GM19025 (cell line): ENCODE measurements around the gene NKIRAS1.
"Not testable (repeated sequence)": the region's sequence is repeated elsewhere in the genome, so short reads cannot be mapped to it uniquely, and the experiment has no call there.

Experiments used
- ATAC-seq: cut with Tn5 transposase; IDR thresholded peaks from one replicate; pipeline ENCODE4 v1.9.1; 2021; ENCODE audit warnings: mild to moderate bottlenecking, low read depth, moderate library complexity; ENCODE audit not compliant: unreplicated experiment

NKIRAS1 gene

DNA sequence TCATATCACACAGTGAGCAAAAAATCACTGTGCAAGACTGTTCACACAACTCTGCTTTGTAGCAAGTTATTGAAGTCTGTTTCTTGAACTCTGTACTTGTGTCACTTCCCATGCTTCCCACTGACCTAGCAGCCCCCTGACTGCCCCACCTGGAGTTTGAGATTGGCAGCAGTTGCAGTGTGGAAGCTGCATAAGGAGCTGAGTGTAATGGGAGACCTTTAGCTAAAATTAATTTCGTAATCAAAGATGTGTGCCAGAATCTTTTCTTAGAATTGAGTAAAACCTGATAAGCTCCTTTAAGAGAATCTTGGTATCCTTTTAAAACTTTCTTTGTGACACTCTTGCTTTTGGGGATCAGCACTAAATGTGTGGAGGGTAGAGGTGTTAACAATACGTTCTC lies 42.8 kb downstream of the NKIRAS1 start:
- ATAC-seq, result no peak

DNA sequence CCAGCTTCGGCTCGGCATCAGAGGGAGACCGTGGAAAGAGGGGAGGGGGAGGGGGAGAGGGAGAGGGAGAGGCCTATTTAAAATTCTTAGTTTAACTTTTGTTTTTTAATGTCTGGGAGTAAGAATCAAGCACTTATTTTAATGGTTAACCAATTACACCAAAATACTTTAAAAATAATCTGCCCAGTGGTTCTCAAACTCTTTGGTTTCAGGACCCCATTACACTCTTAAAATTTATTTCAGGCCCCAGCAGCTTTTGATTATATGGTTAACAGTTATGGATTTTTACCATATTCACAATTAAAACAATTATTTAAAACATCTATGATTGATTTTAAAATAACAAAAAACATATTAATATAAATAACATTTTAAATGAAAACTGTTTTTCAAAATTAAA lies 44.5 kb downstream of the NKIRAS1 start:
- ATAC-seq, result no peak

DNA sequence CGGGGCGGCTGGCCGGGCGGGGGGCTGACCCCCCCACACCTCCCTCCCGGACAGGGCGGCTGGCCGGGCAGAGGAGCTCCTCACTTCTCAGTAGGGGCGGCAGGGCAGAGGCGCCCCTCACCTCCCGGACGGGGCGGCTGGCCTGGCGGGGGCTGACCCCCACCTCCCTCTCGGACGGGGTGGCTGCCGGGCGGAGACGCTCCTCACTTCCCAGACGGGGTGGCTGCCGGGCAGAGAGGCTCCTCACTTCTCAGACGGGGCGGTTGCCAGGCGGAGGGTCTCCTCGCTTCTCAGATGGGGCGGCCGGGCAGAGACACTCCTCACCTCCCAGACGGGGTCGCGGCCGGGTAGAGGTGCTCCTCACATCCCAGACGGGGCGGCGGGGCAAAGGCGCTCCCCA lies 45.4 kb downstream of the NKIRAS1 start:
- ATAC-seq, result not testable (repeated sequence)

DNA sequence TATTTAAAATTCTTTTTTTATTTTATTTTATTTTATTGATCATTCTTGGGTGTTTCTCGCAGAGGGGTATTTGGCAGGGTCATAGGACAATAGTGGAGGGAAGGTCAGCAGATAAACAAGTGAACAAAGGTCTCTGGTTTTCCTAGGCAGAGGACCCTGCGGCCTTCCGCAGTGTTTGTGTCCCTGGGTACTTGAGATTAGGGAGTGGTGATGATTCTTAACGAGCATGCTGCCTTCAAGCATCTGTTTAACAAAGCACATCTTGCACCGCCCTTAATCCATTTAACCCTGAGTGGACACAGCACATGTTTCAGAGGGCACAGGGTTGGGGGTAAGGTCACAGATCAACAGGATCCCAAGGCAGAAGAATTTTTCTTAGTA lies 46.1 kb downstream of the NKIRAS1 start:
- not testable (repeated sequence) for ATAC-seq

DNA sequence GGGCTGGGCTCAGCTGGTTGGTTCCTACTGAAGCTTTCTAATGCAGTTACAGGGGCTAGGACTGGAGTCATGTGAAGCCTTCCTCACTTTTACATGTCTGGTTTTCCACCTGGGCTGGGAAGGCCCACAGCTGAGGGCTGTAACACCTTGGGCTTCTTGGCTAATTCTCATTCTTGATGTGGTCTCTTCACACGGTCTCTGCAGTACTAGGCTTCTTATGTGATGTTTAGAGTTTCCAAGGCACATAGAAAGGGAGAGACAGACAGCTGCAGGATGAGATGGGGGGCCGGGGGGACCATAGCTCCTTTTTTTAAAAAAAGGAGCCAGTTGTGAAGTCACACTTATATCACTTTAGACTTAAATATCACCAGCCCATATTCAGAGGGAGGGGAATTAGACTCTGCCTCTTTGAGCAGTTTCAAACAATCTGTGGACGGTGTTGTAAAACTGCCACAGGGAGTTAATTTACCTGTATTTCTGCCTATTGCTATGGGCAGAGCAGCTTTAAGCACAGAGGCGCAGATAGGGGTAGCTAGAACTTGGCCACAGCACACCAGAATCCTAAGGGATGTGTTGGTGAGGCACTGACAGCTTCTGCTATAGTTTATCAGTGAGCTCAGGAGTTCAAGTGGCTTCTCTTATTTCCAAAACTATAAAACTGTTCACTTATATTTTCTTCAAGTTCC lies 46.7 kb downstream of the NKIRAS1 start:
- no peak for ATAC-seq

DNA sequence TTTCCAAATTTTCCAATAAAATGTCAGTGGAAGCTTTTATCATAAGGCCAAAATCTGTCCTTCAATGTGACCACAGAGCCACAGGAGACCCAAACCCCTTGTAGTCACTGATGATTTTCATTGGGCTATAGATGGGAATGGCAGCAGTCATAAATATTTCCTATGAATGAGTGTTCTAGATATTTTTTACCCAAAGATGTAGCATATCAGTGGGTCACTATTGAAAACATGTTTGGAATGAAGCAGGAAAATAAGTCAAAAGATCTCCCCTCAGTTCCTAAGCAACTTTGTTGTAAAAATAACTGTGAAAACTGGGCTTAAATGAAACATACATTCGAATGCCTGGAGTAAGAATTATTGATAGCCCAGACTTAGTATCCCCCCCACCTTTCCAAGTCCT lies 49.0 kb downstream of the NKIRAS1 start:
- no peak for ATAC-seq

DNA sequence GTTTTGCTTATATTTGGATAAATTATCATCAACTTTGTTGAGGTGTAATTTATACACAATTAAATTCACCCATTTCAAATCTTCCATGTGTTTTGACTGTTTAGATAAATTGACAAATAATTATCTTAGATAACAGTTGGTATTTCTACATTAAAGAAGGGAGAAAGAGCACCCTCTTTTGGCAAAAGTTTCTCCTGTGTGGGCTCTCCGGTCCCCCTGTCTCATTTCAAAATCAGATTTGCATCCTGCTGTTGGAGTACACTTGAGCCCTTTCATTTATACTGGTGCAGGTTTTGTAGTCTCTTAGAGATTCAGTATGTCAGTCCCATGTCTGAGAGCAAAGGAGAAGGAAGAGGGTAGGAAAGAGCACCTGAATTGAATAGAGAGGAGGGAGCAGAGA lies 49.4 kb downstream of the NKIRAS1 start:
- no peak for ATAC-seq

DNA sequence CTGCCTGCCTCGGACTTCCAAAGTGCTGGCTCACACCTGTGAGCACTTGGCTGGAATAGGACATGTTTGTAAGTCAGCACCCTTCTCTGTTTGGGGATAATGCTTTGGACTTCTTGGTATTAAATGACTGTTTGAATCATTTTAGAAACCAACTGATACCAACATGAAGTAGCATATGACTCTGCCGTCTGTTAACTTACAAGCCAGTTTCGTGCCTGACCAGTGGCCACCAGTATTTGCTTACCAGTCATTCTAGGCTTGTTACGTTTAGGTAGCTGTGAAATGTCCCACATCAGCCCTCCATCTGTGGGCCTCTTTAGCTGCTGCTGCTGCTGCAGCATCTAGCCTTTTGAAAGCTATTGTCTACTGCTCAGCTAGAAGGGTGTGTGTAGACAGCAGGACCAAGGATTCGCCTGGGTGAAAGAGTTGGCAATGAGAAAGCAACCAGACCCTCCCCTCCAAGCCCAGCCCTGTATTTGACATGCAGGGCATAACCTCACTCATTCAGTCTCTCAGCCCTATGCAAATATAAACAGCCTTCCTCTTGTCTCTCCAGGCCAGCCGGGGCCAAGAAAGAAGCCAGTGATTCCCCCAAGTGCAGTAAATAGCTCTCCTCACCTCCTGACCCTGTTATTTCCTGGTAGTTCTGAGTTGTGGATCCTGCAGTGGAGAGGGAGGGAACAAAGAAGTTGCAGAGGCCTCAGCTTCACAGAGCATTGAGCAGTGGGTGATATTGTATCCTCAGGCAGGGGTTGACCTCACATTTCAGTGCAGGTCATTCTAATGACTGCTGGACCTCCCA lies 51.0 kb downstream of the NKIRAS1 start:
- ATAC-seq, result peak; percentile 78

DNA sequence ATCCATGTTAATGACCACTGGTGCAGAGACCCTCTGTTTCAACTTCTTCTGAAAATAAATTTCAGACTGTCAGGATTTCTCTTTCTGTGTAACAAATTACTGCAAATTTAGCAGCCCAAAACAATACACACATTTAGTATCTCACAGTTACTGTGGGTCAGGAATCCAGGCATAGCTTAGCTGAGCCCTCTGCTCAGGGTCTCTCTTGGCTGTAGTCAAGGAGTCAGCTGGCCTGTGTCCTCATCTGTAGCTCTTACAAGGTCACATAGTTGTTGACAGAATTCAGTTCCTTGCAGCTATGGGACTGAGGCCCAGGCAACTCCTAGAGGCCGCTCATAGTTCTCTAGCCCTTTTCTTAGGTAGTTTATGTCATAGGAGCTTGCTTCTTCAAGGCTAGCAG lies 51.9 kb downstream of the NKIRAS1 start:
- no peak for ATAC-seq

DNA sequence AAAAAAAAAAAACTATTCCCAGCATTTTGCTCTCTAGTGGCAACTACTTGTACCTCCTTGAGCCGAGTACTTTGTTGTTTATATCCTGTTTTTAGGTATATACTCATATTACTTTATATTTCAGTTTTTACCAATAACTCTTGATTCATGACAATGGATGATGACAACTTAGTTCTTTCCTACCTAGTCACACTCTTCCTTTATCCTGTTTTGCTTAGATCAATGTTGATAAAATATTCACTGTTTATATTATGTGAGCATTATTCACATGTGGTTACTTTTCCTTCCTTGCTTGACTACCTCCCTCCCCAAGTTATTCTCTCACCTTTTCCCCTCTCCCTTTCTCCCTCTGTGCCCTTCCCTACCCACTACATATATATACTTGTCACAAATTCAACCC lies 53.7 kb downstream of the NKIRAS1 start:
- no peak for ATAC-seq

DNA sequence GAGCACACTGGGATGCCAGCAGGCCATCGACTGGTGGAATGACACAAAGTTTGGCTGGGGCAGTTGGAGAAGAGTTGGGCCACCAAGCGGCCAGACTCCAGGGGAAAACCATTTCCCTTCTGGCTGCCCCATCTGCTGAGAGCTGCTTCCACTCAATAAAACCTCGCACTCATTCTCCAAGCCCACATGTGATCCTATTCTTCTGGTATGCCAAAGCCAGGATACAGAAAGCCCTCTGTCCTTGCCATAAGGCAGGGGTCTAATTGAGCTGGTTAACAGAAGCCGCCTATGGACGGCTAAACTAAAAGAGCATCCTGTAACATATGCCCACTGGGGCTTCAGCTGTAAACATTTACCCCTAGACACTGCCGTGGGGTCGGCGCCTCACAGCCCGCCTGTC lies 55.1 kb downstream of the NKIRAS1 start:
- ATAC-seq, result no peak

DNA sequence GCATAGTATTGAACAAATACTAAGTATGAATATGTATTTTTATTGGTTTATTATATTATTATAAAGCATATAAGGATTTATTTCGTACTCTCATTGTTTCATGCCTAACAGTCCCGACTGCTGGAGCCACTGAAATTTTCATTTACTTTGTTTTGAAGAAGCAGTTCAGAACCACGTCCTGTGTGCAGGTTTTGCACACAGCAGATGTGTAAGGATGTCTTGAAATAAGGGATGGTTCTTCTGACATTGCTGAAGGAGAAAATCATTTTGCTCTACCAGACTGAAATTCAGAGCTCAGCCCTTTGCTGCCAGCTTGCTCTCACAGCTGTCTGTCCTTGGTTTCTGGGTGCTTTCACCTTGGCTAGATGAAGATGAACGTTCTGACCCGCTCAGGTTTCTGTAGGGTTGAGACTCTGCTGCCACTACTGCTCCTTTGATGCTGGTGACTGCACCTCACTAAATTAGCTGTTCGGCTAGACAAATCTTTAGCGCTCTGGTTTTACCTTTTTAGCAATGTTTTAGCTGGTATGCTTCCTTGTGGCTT lies 56.9 kb downstream of the NKIRAS1 start:
- no peak for ATAC-seq

DNA sequence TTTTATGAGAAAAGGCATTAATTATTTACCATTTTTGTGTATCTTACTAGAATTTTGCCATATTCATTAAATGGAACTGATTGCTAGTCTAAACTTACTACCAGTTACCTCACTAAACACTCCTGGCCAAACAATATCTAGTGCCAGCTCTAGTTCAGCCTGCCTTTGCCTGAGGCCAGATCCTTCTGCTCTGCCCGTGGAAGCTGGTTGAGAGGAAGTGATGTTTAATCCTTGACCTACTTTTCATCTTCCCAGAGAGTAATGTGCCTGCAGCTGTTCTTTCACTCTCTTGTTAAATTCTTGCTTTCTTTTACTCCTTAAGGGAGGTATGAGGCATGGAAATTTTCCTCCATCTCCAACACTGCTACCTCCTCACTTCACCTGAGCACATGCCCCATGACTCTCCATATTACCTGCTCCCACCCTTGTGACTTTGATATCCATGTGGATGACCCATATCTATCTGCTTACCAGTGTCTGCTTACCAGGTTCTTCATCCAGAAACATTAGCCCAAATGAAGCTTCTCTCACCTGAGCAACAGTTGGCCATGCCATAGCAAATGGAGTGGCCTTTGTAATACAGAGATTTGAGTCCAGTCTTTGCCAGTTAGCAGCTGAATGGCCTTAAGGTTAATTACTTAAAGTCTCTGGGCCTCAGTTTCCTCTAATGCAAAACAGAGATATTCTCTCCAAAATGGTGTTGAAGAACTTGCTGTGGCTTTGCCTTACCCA lies 57.6 kb downstream of the NKIRAS1 start:
- no peak for ATAC-seq

DNA sequence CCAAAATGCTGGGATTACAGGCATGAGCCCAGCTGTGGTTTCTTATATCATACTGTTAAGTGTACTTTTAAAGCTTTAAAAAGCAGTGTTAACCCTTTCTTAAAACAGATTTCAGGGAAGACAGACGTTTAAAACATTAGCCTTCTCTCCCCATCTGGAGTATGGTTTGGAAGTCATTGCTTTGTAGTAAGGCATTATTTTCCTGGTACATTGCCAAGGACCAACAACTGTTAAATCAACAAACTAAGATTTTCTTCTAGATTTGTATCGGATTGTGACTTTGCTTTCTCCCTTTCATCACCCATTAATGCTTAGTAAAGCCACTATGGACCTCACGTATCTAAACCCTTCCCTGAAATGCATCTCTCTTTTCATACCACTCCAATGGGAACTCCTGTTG lies 60.5 kb downstream of the NKIRAS1 start:
- ATAC-seq, result no peak

DNA sequence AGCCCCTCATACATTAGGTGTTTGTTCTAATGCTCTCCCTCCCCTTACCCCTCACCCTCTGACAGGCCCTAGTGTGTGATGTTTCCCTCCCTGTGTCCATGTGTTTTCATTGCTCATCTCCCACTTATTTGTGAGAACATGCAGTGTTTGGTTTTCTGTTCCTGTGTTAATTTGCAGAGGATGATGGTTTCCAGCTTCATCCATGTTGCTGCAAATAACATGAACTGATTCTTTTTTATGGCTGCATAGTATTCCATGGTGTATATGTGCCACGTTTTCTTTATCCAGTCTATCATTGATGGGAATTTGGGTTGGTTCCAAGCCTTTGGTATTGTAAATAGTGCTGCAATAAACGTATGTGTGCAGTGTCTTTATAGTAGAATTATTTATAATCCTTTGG lies 67.3 kb downstream of the NKIRAS1 start:
- ATAC-seq, result not testable (repeated sequence)

DNA sequence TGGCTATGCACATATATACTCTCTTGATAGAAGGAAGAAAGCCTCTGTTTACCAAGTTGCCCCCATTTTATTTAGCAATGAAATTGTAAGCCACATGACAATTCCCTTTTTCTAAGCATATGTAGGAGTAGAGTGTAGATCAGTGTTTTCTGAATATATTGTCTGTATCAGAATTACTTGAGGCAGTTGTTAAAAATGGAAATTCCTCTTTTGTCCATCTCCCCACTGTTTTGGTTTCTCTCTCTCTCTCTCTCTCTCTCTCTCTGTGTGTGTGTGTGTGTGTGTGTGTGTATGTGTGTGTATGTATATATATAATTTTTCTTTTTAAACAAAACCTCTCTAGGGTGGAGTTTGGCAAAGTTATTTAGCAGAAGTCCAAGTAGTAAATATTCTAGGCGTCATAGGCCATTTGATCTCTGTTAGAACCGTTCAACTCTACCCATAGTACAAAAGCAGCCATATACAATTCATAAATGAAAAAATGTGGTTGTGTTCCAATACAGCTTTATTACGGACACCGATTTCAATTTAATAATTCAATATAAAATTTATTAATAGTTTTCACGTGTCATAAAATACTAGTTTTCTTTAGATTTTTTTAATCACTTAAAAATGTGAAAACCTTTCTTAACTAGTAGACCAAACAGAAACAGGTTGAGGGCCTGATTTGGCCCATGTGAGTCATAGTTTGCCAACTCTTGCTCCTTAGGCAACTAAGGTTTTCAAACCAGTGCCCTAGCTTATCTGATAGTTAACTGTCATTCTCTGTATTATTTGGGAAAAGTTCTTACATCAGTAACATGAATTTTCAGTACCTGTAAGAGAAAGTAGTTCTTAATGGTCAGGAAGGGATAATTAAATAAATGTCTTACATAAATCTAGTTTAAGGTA lies 71.2 kb downstream of the NKIRAS1 start:
- no peak for ATAC-seq

DNA sequence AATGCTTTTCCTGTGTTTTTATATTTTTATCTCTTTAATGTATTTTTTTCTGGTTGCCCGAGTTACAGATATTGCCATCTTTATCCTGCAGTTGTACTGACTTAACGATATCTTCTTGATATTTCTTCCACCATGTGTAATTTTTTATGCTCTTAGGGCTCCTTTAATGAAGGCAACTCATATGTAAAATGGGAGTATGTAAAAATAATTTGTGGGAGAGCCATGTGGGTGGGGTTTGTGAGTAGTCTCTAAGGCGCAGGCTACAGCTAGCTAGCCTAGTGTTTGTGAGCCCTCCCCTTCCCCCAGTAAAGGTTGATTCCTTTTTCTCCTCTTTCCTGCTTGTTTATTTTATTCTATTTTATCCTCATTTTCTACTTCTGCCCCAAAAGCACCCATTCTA lies 72.9 kb downstream of the NKIRAS1 start:
- ATAC-seq, result no peak
